ENCODE measurements around the gene C5. TPM values are rescaled to one million over a fixed set of nuclear protein-coding genes. Genes with fewer than 3 reads are reported as not detected.

C5 gene
- total RNA-seq, 1 experiment from 2014 or later: 0.57 TPM

DNA sequence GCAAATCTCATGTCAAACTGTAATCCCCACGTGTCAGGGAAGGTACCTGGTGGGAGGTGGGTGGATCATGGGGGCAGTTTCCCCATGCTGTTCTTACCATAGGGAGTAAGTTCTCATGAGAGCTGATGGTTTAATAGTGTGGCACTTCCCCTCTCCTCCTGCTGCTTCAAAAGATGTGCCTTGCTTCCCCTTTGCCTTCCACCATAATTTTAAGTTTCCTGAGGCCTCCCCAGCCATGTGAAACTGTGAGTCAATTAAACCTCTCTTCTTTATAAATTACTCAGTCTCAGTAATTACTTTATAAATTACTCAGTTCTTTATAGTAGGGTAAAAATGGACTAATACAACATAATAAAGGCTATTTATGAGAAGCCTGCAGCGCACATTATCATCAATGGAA is 17.6 kb upstream of the C5 start:
- ATAC-seq: no peak
- CTCF ChIA-PET: interaction anchor here (1.2 to 1.7 kb wide), 2 partner anchors 12 to 87 kb away, joined by 4 to 6 read pairs; no protein-coding TSS in a partner anchor
- Mint-ChIP-seq H3K9me3 (peaks cover 10% of the 10 kb centered on the region), H3K27me3 (ENCODE audit: low read depth) (peaks cover 55% of the 10 kb centered on the region), H3K36me3 (no peaks in the 10 kb centered on the region), H3K4me3 (no peak overlapping the region), H3K27ac (no peak overlapping the region), H3K4me1 (peaks cover 6% of the 10 kb centered on the region; the same call in 1 of the 2 replicates)
- no peak for DNase-seq (ENCODE audit: low spot score)
- POLR2A ChIA-PET: no interaction called here
- TF ChIP-seq SOX15 (CRISPR knock-in tag; IDR thresholded peaks at IDR 0.05) (no peak), ZNF396 (CRISPR knock-in tag; IDR thresholded peaks at IDR 0.05; ENCODE audit: borderline replicate concordance) (no peak), GRHL2 (CRISPR knock-in tag; IDR thresholded peaks at IDR 0.05; ENCODE audit: insufficient replicate concordance, severe bottlenecking) (no peak), RELA (CRISPR knock-in tag; IDR thresholded peaks at IDR 0.05; ENCODE audit: borderline replicate concordance) (no peak), EMX1 (CRISPR knock-in tag; IDR thresholded peaks at IDR 0.05) (no peak), CREB1 (CRISPR knock-in tag; IDR thresholded peaks at IDR 0.05) (no peak), ZNF423 (CRISPR knock-in tag; IDR thresholded peaks at IDR 0.05) (no peak), ZNF416 (CRISPR knock-in tag; IDR thresholded peaks at IDR 0.05) (no peak), JUN (CRISPR knock-in tag; IDR thresholded peaks at IDR 0.05) (no peak), FOXJ3 (CRISPR knock-in tag; IDR thresholded peaks at IDR 0.05; ENCODE audit: borderline replicate concordance) (no peak), IRF2 (CRISPR knock-in tag; IDR thresholded peaks at IDR 0.05; ENCODE audit: borderline replicate concordance, low read depth) (no peak), NR2C2 (CRISPR knock-in tag; IDR thresholded peaks at IDR 0.05) (no peak), KAT7 (CRISPR knock-in tag; IDR thresholded peaks at IDR 0.05; ENCODE audit: borderline replicate concordance) (no peak), RORB (CRISPR knock-in tag; IDR thresholded peaks at IDR 0.05) (no peak), TP53 (CRISPR knock-in tag; IDR thresholded peaks at IDR 0.05) (no peak)
- TF ChIP-seq, protein P1, sequence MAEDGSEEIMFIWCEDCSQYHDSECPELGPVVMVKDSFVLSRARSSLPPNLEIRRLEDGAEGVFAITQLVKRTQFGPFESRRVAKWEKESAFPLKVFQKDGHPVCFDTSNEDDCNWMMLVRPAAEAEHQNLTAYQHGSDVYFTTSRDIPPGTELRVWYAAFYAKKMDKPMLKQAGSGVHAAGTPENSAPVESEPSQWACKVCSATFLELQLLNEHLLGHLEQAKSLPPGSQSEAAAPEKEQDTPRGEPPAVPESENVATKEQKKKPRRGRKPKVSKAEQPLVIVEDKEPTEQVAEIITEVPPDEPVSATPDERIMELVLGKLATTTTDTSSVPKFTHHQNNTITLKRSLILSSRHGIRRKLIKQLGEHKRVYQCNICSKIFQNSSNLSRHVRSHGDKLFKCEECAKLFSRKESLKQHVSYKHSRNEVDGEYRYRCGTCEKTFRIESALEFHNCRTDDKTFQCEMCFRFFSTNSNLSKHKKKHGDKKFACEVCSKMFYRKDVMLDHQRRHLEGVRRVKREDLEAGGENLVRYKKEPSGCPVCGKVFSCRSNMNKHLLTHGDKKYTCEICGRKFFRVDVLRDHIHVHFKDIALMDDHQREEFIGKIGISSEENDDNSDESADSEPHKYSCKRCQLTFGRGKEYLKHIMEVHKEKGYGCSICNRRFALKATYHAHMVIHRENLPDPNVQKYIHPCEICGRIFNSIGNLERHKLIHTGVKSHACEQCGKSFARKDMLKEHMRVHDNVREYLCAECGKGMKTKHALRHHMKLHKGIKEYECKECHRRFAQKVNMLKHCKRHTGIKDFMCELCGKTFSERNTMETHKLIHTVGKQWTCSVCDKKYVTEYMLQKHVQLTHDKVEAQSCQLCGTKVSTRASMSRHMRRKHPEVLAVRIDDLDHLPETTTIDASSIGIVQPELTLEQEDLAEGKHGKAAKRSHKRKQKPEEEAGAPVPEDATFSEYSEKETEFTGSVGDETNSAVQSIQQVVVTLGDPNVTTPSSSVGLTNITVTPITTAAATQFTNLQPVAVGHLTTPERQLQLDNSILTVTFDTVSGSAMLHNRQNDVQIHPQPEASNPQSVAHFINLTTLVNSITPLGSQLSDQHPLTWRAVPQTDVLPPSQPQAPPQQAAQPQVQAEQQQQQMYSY (CRISPR knock-in tag; IDR thresholded peaks at IDR 0.05): no peak
- TF ChIP-seq, protein P2, sequence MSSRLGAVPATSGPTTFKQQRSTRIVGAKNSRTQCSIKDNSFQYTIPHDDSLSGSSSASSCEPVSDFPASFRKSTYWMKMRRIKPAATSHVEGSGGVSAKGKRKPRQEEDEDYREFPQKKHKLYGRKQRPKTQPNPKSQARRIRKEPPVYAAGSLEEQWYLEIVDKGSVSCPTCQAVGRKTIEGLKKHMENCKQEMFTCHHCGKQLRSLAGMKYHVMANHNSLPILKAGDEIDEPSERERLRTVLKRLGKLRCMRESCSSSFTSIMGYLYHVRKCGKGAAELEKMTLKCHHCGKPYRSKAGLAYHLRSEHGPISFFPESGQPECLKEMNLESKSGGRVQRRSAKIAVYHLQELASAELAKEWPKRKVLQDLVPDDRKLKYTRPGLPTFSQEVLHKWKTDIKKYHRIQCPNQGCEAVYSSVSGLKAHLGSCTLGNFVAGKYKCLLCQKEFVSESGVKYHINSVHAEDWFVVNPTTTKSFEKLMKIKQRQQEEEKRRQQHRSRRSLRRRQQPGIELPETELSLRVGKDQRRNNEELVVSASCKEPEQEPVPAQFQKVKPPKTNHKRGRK (CRISPR knock-in tag; IDR thresholded peaks at IDR 0.05; ENCODE audit: borderline replicate concordance): no peak
- TF ChIP-seq, protein P3, sequence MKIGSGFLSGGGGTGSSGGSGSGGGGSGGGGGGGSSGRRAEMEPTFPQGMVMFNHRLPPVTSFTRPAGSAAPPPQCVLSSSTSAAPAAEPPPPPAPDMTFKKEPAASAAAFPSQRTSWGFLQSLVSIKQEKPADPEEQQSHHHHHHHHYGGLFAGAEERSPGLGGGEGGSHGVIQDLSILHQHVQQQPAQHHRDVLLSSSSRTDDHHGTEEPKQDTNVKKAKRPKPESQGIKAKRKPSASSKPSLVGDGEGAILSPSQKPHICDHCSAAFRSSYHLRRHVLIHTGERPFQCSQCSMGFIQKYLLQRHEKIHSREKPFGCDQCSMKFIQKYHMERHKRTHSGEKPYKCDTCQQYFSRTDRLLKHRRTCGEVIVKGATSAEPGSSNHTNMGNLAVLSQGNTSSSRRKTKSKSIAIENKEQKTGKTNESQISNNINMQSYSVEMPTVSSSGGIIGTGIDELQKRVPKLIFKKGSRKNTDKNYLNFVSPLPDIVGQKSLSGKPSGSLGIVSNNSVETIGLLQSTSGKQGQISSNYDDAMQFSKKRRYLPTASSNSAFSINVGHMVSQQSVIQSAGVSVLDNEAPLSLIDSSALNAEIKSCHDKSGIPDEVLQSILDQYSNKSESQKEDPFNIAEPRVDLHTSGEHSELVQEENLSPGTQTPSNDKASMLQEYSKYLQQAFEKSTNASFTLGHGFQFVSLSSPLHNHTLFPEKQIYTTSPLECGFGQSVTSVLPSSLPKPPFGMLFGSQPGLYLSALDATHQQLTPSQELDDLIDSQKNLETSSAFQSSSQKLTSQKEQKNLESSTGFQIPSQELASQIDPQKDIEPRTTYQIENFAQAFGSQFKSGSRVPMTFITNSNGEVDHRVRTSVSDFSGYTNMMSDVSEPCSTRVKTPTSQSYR (CRISPR knock-in tag; IDR thresholded peaks at IDR 0.05): no peak
- TF ChIP-seq, protein P4, sequence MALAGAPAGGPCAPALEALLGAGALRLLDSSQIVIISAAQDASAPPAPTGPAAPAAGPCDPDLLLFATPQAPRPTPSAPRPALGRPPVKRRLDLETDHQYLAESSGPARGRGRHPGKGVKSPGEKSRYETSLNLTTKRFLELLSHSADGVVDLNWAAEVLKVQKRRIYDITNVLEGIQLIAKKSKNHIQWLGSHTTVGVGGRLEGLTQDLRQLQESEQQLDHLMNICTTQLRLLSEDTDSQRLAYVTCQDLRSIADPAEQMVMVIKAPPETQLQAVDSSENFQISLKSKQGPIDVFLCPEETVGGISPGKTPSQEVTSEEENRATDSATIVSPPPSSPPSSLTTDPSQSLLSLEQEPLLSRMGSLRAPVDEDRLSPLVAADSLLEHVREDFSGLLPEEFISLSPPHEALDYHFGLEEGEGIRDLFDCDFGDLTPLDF (CRISPR knock-in tag; IDR thresholded peaks at IDR 0.05): no peak
- TF ChIP-seq, protein P5, sequence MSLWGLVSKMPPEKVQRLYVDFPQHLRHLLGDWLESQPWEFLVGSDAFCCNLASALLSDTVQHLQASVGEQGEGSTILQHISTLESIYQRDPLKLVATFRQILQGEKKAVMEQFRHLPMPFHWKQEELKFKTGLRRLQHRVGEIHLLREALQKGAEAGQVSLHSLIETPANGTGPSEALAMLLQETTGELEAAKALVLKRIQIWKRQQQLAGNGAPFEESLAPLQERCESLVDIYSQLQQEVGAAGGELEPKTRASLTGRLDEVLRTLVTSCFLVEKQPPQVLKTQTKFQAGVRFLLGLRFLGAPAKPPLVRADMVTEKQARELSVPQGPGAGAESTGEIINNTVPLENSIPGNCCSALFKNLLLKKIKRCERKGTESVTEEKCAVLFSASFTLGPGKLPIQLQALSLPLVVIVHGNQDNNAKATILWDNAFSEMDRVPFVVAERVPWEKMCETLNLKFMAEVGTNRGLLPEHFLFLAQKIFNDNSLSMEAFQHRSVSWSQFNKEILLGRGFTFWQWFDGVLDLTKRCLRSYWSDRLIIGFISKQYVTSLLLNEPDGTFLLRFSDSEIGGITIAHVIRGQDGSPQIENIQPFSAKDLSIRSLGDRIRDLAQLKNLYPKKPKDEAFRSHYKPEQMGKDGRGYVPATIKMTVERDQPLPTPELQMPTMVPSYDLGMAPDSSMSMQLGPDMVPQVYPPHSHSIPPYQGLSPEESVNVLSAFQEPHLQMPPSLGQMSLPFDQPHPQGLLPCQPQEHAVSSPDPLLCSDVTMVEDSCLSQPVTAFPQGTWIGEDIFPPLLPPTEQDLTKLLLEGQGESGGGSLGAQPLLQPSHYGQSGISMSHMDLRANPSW (CRISPR knock-in tag; conservative IDR thresholded peaks at IDR 0.05; ENCODE audit: low read depth): no peak

Measured in WTC11 (cell line).